Measurements from ENCODE around the gene FBXL12. TPM values are rescaled to one million over a fixed set of nuclear protein-coding genes. Genes with fewer than 3 reads are reported as not detected.
"Not testable (repeated sequence)": the region's sequence is repeated elsewhere in the genome, so short reads cannot be mapped to it uniquely, and the experiment has no call there.

Gene FBXL12
- total and polyA plus RNA-seq, 4 donors: 7.6 to 30.9 (median 17.4) TPM

DNA sequence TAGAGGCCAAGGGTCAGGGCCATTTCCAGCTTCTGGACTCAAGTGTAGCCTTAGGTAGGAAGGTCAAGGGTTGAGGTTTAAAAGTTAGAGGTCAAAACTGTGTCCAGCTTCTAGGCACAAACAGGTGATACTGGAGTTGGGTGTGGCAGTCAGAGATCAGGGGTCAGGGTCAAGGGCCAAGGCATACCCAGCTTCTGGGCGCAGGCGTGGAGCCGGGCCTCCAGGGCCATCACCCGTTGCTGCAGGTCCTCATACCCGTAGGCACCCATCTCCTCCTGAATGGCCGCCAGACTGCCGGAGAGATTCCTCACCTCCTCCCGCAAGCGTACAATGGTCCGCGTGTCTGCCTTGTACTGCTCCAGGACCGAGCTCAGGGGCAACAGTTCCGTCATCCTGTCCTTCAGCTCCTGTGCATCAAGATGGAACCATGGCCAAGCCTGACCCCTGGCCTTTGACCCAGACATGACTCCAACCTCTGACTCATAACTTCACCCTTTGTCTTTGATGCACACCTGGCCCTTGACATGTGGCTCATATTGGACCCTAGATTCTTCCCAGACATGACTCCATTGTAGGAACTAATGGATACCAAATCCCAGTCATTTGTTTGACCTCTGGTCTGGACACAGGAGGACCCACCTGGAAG, 38.3 kb upstream of the FBXL12 start:
- 97% methylated on average over 12 of the region's 13 CpGs for WGBS (ENCODE audit: insufficient coverage)
- peaks cover 78% of the 10 kb centered on the region for H3K36me3 ChIP-seq (ENCODE audit: control insufficient read depth, insufficient read depth, low read length)
- no peak for DNase-seq (ENCODE audit: low read depth in 4 of 6, low spot score in 6 of 6)
- no peak overlapping the region for H3K4me3 ChIP-seq (ENCODE audit: low read depth, low read length)
- H3K4me1 ChIP-seq (ENCODE audit: control insufficient read depth, insufficient read depth, low read length): no peaks in the 10 kb centered on the region
- H3K27me3 ChIP-seq (ENCODE audit: control insufficient read depth, insufficient read depth, low read length): no peaks in the 10 kb centered on the region
- no peak overlapping the region for H3K27ac ChIP-seq (ENCODE audit: low read depth, low read length)
- no peaks in the 10 kb centered on the region for H3K9me3 ChIP-seq (ENCODE audit: control insufficient read depth, insufficient read depth, low read length)

DNA sequence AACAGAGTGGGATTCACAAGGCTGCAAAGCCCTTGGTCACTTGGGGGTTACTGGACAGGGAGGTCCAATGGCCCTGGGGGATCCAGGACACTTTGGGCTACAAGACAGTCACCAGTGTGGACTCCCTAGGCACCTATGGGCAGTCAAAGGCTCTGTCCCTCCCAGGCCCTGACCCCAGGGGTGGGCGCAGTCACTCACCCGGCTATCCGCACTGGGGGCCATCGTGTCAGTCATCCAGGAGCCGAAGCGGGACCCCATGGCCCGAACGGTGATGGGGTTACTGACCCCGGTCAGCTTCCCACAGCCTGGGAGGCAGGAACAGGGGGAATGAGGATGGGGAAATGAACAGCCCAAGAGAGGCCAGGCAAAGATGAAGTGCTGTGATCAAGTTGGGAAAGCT, 37.7 kb upstream of the FBXL12 start:
- H3K4me3 ChIP-seq (ENCODE audit: low read depth, low read length): no peak overlapping the region
- H3K36me3 ChIP-seq (ENCODE audit: control insufficient read depth, insufficient read depth, low read length): peaks cover 81% of the 10 kb centered on the region
- H3K27ac ChIP-seq (ENCODE audit: low read depth, low read length): no peak overlapping the region
- 98% methylated on average over 9 of the region's 9 CpGs for WGBS (ENCODE audit: insufficient coverage)
- H3K27me3 ChIP-seq (ENCODE audit: control insufficient read depth, insufficient read depth, low read length): no peaks in the 10 kb centered on the region
- H3K9me3 ChIP-seq (ENCODE audit: control insufficient read depth, insufficient read depth, low read length): no peaks in the 10 kb centered on the region
- H3K4me1 ChIP-seq (ENCODE audit: control insufficient read depth, insufficient read depth, low read length): peaks cover 3% of the 10 kb centered on the region
- DNase-seq (ENCODE audit: low read depth in 4 of 6, low spot score in 6 of 6): no peak

DNA sequence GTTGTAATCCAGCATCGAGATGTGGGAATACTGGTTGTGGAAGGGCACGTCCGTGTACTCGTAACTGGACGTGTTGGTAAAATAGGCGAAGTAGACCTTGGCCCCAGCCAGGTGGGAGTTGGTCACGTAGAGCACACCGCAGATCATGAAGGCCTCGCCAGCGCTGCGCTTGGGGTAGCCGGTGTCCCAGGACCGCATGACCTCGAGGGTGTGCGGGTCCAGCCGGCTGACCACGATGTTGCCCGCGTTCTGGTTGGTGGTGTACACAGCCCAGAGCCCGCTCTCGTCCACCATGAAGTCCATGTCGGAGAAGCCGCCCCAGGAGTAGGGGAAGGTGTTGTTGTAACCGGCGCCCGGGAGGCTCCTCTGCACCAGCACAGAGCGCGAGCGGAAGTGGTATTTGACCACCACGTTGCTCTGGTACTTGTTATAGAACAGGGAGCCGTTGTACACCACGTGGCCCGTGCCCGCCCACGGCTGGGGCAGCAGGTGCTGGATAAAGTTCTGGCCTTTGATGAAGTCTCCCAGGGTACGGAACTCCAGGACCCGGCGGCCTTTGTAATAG, 35.5 kb upstream of the FBXL12 start:
- Histone ChIP-seq H3K36me3 (ENCODE audit: control insufficient read depth, insufficient read depth, low read length) (peaks cover 79% of the 10 kb centered on the region), H3K27ac (ENCODE audit: low read depth, low read length) (no peak overlapping the region), H3K4me1 (ENCODE audit: control insufficient read depth, insufficient read depth, low read length) (peaks cover 22% of the 10 kb centered on the region), H3K9me3 (ENCODE audit: control insufficient read depth, insufficient read depth, low read length) (no peaks in the 10 kb centered on the region), H3K4me3 (ENCODE audit: low read depth, low read length) (no peak overlapping the region), H3K27me3 (ENCODE audit: control insufficient read depth, insufficient read depth, low read length) (no peaks in the 10 kb centered on the region)
- no peak for DNase-seq (ENCODE audit: low read depth in 4 of 6, low spot score in 6 of 6)
- WGBS (ENCODE audit: insufficient coverage): 97% methylated on average over 38 of the region's 38 CpGs

DNA sequence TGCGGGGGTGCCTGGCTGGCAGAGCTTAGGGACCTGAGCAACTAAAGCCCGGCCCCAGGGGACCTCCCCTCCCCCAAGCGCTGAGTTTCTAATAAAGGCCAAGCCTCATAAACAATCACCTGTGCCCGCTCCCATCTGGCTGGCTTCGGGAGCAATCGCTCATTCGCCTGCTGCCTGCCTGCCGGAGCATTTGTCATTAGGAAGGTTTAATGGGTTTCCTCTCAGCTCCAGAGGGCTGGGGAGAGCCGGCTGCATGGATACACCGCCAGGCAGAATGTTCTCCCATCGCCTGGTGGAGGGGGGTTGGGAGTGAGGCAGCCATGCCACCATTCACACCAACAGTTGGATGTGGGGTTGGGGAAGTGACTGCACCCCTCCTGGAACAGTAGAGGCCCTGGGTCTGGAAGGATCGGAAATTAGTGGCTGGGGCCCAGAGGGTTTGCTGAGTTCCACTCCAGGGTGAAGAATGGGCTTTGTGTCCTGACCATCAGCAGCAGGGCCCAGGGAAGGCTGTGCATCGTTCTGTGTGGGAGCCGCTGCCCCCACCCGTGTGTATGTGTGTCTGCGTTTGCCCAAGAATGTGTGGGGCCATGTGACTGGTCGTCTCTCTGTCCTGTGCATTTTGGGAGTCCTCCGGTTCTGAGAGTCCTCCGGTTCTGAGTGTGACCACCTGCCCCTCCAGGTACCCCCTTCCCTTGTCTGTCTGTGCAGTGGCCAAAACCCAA, 31.5 kb upstream of the FBXL12 start:
- peaks cover 41% of the 10 kb centered on the region for H3K4me1 ChIP-seq (ENCODE audit: control insufficient read depth, insufficient read depth, low read length)
- H3K27ac ChIP-seq (ENCODE audit: low read depth, low read length): peak overlapping the region; percentile 13
- WGBS (ENCODE audit: insufficient coverage): 11% methylated on average over 14 of the region's 19 CpGs
- no peak overlapping the region for H3K4me3 ChIP-seq (ENCODE audit: low read depth, low read length)
- H3K27me3 ChIP-seq (ENCODE audit: control insufficient read depth, insufficient read depth, low read length): no peaks in the 10 kb centered on the region
- peaks cover 89% of the 10 kb centered on the region for H3K36me3 ChIP-seq (ENCODE audit: control insufficient read depth, insufficient read depth, low read length)
- no peaks in the 10 kb centered on the region for H3K9me3 ChIP-seq (ENCODE audit: control insufficient read depth, insufficient read depth, low read length)
- DNase-seq (ENCODE audit: low read depth in 4 of 6, low spot score in 6 of 6): peak in 3 of 6 donors; percentile 60 to 96 (median 61)

DNA sequence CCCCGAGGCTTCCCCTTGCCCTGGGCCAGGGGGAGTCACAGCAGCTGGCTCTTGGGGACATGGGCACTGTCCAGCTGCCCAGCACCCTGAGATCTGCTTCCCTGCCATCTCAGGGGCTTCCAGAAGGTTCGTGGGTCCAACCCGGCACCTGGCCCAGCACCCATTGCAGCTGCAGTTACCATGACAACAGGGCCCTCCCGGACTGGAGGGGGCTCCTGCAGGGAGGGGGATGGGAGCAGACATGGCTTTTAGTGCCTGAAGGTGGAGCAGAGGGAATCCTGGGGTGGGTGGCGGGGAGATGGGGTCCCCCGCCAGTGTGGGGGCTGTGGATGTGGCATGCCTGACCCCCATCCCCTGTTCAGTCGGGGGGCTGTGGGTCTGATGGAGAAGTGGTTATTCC, 30.9 kb upstream of the FBXL12 start:
- peak in 1 of 6 donors; percentile 70 for DNase-seq (ENCODE audit: low read depth in 4 of 6, low spot score in 6 of 6)
- 39% methylated on average over 6 of the region's 7 CpGs for WGBS (ENCODE audit: insufficient coverage)
- H3K4me1 ChIP-seq (ENCODE audit: control insufficient read depth, insufficient read depth, low read length): peaks cover 41% of the 10 kb centered on the region
- no peak overlapping the region for H3K4me3 ChIP-seq (ENCODE audit: low read depth, low read length)
- H3K9me3 ChIP-seq (ENCODE audit: control insufficient read depth, insufficient read depth, low read length): no peaks in the 10 kb centered on the region
- H3K27ac ChIP-seq (ENCODE audit: low read depth, low read length): peak overlapping the region; percentile 13
- H3K27me3 ChIP-seq (ENCODE audit: control insufficient read depth, insufficient read depth, low read length): no peaks in the 10 kb centered on the region
- peaks cover 84% of the 10 kb centered on the region for H3K36me3 ChIP-seq (ENCODE audit: control insufficient read depth, insufficient read depth, low read length)

DNA sequence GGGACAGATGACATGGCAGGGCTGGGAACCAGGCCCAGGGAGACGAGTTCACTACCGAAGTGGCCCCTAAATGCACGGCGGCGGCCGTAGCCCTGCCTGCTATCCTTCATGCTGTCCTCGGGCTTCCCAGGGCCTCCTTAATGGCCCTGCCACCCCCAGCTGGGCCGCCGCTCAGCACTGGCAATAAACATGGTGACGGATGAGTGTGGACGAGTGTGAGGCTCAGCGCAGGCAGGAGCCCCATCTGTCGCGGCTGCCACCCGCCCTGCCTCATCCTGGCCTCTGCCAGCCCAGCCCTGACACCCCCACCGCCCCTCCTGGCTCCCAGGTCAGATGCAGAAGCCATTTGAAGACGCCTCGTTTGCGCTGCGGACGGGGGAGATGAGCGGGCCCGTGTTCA, 29.9 kb upstream of the FBXL12 start:
- WGBS (ENCODE audit: insufficient coverage): 29% methylated on average over 22 of the region's 23 CpGs
- peaks cover 84% of the 10 kb centered on the region for H3K36me3 ChIP-seq (ENCODE audit: control insufficient read depth, insufficient read depth, low read length)
- H3K4me1 ChIP-seq (ENCODE audit: control insufficient read depth, insufficient read depth, low read length): peaks cover 41% of the 10 kb centered on the region
- DNase-seq (ENCODE audit: low read depth in 4 of 6, low spot score in 6 of 6): peak in 2 of 6 donors; percentile 54 to 84
- no peak overlapping the region for H3K4me3 ChIP-seq (ENCODE audit: low read depth, low read length)
- no peaks in the 10 kb centered on the region for H3K27me3 ChIP-seq (ENCODE audit: control insufficient read depth, insufficient read depth, low read length)
- no peaks in the 10 kb centered on the region for H3K9me3 ChIP-seq (ENCODE audit: control insufficient read depth, insufficient read depth, low read length)
- no peak overlapping the region for H3K27ac ChIP-seq (ENCODE audit: low read depth, low read length)

DNA sequence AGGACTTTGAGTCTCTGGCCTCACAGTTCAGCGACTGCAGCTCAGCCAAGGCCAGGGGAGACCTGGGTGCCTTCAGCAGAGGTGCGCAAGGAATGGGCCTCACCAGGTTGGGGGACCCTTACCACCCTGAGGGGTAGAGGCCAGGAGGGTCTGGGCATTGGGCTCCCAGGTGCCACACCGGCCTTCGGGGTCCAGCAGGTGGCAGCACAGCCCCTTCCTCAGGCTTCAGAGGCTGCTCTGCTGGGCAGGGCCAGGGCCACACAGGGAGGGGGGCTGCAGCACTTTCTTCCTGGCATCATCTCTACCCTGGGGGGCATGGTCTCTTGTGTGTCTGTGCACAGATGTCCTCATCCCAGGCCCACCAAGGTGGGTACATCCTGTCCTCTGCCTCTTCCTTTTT, 29.2 kb upstream of the FBXL12 start:
- peak in 2 of 6 donors; percentile 57 to 86 for DNase-seq (ENCODE audit: low read depth in 4 of 6, low spot score in 6 of 6)

DNA sequence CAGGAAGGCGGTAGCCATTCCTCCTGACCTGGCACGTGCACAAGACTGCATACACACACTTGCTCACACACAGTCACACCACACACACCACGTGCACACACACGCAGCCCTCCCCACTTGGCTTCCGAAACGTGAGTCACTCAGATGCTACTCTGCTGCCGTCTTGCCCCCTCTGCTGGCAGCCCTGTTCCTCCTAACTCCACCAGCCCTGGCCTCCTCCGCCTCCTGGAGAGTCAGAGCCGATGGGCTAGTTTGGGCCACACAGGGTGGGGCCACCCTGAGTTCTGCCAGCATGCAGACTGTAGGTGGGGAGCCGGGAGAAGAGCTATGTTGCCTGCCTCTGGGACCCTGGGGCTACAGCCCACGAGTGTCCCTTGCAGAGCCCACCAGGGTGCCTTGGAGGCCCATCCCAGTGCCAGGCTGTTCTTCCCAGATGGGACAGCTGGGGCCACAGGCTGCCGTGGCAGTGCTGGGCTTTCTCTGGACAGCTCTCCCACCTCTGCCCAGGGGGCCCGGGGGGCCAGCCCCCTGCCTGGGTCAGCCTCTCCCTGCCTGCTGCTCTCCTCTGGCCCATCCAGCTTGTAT, 28.3 kb upstream of the FBXL12 start:
- peak in 1 of 6 donors; percentile 43 for DNase-seq (ENCODE audit: low read depth in 4 of 6, low spot score in 6 of 6)
- no peak overlapping the region for H3K4me3 ChIP-seq (ENCODE audit: low read depth, low read length)
- H3K27me3 ChIP-seq (ENCODE audit: control insufficient read depth, insufficient read depth, low read length): no peaks in the 10 kb centered on the region
- no peaks in the 10 kb centered on the region for H3K9me3 ChIP-seq (ENCODE audit: control insufficient read depth, insufficient read depth, low read length)
- peaks cover 51% of the 10 kb centered on the region for H3K4me1 ChIP-seq (ENCODE audit: control insufficient read depth, insufficient read depth, low read length)
- no peak overlapping the region for H3K27ac ChIP-seq (ENCODE audit: low read depth, low read length)
- 51% methylated on average over 13 of the region's 13 CpGs for WGBS (ENCODE audit: insufficient coverage)
- peaks cover 87% of the 10 kb centered on the region for H3K36me3 ChIP-seq (ENCODE audit: control insufficient read depth, insufficient read depth, low read length)

More for the DNA sequence above, 29.2 kb upstream of the FBXL12 start:
- peaks cover 42% of the 10 kb centered on the region for H3K4me1 ChIP-seq (ENCODE audit: control insufficient read depth, insufficient read depth, low read length)
- peaks cover 85% of the 10 kb centered on the region for H3K36me3 ChIP-seq (ENCODE audit: control insufficient read depth, insufficient read depth, low read length)
- no peak overlapping the region for H3K27ac ChIP-seq (ENCODE audit: low read depth, low read length)
- H3K9me3 ChIP-seq (ENCODE audit: control insufficient read depth, insufficient read depth, low read length): no peaks in the 10 kb centered on the region
- no peaks in the 10 kb centered on the region for H3K27me3 ChIP-seq (ENCODE audit: control insufficient read depth, insufficient read depth, low read length)
- 44% methylated on average over 4 of the region's 4 CpGs for WGBS (ENCODE audit: insufficient coverage)
- H3K4me3 ChIP-seq (ENCODE audit: low read depth, low read length): no peak overlapping the region

DNA sequence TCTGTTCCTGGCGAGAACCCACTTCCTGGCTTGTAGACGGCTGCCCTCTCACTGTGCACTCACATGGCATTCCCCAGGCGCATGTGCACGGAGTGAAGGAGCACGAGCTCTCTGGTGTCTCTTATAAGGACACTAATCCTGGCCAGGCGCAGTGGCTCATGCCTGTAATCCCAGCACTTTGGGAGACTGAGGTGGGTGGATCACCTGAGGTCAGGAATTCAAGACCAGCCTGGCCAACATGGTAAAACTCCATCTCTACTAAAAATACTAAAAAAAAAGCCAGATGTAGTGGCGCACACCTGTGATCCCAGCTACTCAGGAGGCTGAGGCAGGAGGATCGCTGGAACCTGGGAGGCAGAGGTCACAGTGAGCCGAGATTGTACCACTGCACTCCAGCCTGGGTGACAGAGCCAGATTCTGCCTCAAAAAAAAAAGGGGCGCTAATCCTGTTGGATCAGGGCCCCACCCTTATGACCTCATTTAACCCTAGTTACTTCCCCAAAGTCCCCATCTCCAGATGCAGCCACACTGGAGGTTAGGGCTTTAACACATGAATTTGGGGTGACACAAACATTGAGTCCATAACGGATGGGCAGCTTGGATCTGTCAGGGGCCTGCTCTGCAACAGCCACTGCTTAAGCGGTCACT, 24.9 kb upstream of the FBXL12 start:
- peaks cover 23% of the 10 kb centered on the region for H3K4me1 ChIP-seq (ENCODE audit: control insufficient read depth, insufficient read depth, low read length)
- not testable (repeated sequence) for H3K27me3 ChIP-seq (ENCODE audit: control insufficient read depth, insufficient read depth, low read length); H3K27ac ChIP-seq (ENCODE audit: low read depth, low read length); H3K4me3 ChIP-seq (ENCODE audit: low read depth, low read length); DNase-seq (ENCODE audit: low read depth in 4 of 6, low spot score in 6 of 6); H3K9me3 ChIP-seq (ENCODE audit: control insufficient read depth, insufficient read depth, low read length)
- peaks cover 92% of the 10 kb centered on the region for H3K36me3 ChIP-seq (ENCODE audit: control insufficient read depth, insufficient read depth, low read length)
- 92% methylated on average over 10 of the region's 12 CpGs for WGBS (ENCODE audit: insufficient coverage)

All from spinal cord (tissue), 10 donors.